ENCODE data around the gene DLX6. TPM values are rescaled to one million over a fixed set of nuclear protein-coding genes. Genes with fewer than 3 reads are reported as not detected.

DLX6 gene
- total RNA-seq, 1 experiment from 2014 or later: not detected

DNA sequence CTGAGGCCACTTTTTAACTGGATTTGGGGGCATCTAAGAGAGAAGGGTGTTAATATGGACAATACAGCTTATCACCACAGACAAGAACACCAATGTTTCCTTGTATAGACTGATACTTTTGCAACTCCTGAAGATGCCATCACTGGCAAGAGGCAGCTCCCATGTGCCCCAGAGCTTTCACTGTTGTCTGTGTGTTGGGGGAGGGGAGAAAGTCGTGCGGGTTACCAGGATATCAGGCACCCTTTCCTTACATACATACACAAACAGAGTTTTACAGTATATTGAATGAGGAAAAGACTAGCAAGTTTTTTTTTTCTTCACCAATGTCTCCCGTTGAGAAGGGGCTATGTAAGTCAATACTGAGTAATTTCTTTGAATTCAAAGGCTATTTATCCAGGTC is 4.1 kb upstream of the DLX6 start:
- no peaks in the 10 kb centered on the region for H4K20me1 ChIP-seq (ENCODE audit: insufficient read depth)
- ATAC-seq: no peak
- no peak overlapping the region for H3K4me3 ChIP-seq (replicated peaks in 1 of 2; ENCODE audit: low read depth in 1 of 2, low read length in 2 of 2)
- H2AFZ ChIP-seq (ENCODE audit: low read depth, low read length, poor library complexity, severe bottlenecking): no peak overlapping the region
- no peaks in the 10 kb centered on the region for H3K9me3 ChIP-seq (ENCODE audit: control insufficient read depth in 1 of 2, insufficient read depth in 1 of 2, low read depth in 1 of 2, low read length in 2 of 2)
- BruUV-seq (replicated peaks): no TSS peak
- intact Hi-C loops (cut with micrococcal nuclease): no loop called here
- no peaks in the 10 kb centered on the region for H3K4me1 ChIP-seq (ENCODE audit: control insufficient read depth in 1 of 2, insufficient read depth in 2 of 2, low read length in 2 of 2)
- no peak for DNase-seq (ENCODE audit: low read depth, low spot score)
- CTCF ChIA-PET: no interaction called here
- RAD21 ChIA-PET (ENCODE audit: low non-redundant PET in 1 of 2, low total read pairs in 2 of 2, uncharacterized antibody in 2 of 2, unreplicated experiment in 2 of 2): no interaction called here
- H3K27ac ChIP-seq (ENCODE audit: low read depth, low read length): no peak overlapping the region
- peaks cover 27% of the 10 kb centered on the region for H3K27me3 ChIP-seq (ENCODE audit: insufficient read depth, low read length)
- no peak overlapping the region for H3K4me2 ChIP-seq (ENCODE audit: low read length)
- H3K36me3 ChIP-seq (ENCODE audit: control insufficient read depth in 1 of 2, insufficient read depth in 2 of 2, low read length in 2 of 2): no peaks in the 10 kb centered on the region
- no peak overlapping the region for H3K9ac ChIP-seq (ENCODE audit: low read length)
- POLR2A ChIA-PET: no interaction called here
- no peaks in the 10 kb centered on the region for H3K9me2 ChIP-seq (ENCODE audit: insufficient read depth)
- no peaks in the 10 kb centered on the region for H3K79me2 ChIP-seq (ENCODE audit: insufficient read depth, low read length)
- no peak for TF ChIP-seq EGR1 (IDR thresholded peaks at IDR 0.05; ENCODE audit: low read depth)
- no peak for TF ChIP-seq SRF (IDR thresholded peaks at IDR 0.05; ENCODE audit: low read depth)
- no peak for TF ChIP-seq FOSL1 (IDR thresholded peaks at IDR 0.05; ENCODE audit: low read depth)
- TF ChIP-seq ZNF274 (IDR thresholded peaks at IDR 0.05; ENCODE audit: low read depth, low read length): no peak
- TF ChIP-seq, protein P1, sequence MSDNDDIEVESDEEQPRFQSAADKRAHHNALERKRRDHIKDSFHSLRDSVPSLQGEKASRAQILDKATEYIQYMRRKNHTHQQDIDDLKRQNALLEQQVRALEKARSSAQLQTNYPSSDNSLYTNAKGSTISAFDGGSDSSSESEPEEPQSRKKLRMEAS (IDR thresholded peaks at IDR 0.05): no peak
- no peak for TF ChIP-seq RAD21 (IDR thresholded peaks at IDR 0.05; ENCODE audit: low read depth)
- TF ChIP-seq EZH2phosphoT487 (IDR thresholded peaks at IDR 0.05; ENCODE audit: borderline replicate concordance): no peak
- TF ChIP-seq EZH2 (IDR thresholded peaks at IDR 0.05): no peak

DNA sequence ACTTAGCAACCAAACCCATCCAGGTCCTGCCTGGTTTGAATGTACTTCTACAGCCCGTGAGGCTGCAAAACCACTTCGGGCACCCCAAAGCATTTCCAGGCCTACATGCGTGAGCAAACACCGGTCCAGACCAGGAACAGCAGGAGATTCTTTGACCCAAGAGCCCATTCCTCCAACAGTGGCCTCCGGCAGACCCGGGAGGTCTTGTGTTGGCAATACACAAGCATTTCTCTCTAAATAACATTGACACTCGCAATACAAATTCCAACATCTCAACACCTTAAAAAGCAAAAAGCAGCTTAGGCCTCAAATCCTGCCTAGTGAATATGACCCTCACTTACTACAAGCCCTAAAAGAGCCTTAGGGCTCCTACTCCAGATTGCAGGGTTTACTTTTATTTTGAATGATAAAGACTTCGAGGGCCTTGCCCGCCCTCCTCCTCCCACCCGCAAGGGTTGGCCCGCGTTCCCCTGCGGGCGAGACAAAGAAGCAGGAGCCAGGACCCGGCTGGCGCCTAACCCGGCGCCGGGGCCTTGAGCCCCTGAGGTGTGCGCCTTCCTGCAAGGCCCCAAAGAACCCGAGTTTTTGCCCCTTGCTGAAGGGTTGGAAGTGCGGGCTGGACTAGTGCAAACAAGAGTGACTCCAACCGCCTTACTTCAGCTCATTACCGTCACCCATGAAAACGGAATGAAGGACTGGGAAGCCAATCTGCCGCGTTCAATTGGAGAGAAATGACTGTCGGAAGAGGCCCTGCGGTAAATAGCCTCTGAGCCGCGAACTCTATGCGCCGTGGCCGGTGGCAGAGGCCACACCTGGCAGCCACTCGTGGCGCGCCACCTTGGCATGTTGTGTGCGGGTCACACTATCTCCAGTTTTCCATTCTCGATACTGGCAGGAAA is 3.4 kb upstream of the DLX6 start:
- Histone ChIP-seq H3K27ac (ENCODE audit: low read depth, low read length) (no peak overlapping the region), H3K27me3 (ENCODE audit: insufficient read depth, low read length) (peaks cover 20% of the 10 kb centered on the region), H3K9me2 (ENCODE audit: insufficient read depth) (no peaks in the 10 kb centered on the region), H3K9me3 (ENCODE audit: control insufficient read depth in 1 of 2, insufficient read depth in 1 of 2, low read depth in 1 of 2, low read length in 2 of 2) (no peaks in the 10 kb centered on the region), H3K9ac (ENCODE audit: low read length) (no peak overlapping the region), H3K4me3 (replicated peaks in 1 of 2; ENCODE audit: low read depth in 1 of 2, low read length in 2 of 2) (no peak overlapping the region), H3K36me3 (ENCODE audit: control insufficient read depth in 1 of 2, insufficient read depth in 2 of 2, low read length in 2 of 2) (no peaks in the 10 kb centered on the region), H3K79me2 (ENCODE audit: insufficient read depth, low read length) (no peaks in the 10 kb centered on the region), H3K4me1 (ENCODE audit: control insufficient read depth in 1 of 2, insufficient read depth in 2 of 2, low read length in 2 of 2) (no peaks in the 10 kb centered on the region), H2AFZ (ENCODE audit: low read depth, low read length, poor library complexity, severe bottlenecking) (no peak overlapping the region), H4K20me1 (ENCODE audit: insufficient read depth) (no peaks in the 10 kb centered on the region), H3K4me2 (ENCODE audit: low read length) (no peak overlapping the region)
- ATAC-seq: no peak
- no TSS peak for BruUV-seq (replicated peaks)
- RAD21 ChIA-PET (ENCODE audit: low non-redundant PET in 1 of 2, low total read pairs in 2 of 2, uncharacterized antibody in 2 of 2, unreplicated experiment in 2 of 2): no interaction called here
- TF ChIP-seq, protein P2, sequence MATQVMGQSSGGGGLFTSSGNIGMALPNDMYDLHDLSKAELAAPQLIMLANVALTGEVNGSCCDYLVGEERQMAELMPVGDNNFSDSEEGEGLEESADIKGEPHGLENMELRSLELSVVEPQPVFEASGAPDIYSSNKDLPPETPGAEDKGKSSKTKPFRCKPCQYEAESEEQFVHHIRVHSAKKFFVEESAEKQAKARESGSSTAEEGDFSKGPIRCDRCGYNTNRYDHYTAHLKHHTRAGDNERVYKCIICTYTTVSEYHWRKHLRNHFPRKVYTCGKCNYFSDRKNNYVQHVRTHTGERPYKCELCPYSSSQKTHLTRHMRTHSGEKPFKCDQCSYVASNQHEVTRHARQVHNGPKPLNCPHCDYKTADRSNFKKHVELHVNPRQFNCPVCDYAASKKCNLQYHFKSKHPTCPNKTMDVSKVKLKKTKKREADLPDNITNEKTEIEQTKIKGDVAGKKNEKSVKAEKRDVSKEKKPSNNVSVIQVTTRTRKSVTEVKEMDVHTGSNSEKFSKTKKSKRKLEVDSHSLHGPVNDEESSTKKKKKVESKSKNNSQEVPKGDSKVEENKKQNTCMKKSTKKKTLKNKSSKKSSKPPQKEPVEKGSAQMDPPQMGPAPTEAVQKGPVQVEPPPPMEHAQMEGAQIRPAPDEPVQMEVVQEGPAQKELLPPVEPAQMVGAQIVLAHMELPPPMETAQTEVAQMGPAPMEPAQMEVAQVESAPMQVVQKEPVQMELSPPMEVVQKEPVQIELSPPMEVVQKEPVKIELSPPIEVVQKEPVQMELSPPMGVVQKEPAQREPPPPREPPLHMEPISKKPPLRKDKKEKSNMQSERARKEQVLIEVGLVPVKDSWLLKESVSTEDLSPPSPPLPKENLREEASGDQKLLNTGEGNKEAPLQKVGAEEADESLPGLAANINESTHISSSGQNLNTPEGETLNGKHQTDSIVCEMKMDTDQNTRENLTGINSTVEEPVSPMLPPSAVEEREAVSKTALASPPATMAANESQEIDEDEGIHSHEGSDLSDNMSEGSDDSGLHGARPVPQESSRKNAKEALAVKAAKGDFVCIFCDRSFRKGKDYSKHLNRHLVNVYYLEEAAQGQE (IDR thresholded peaks at IDR 0.05; ENCODE audit: low read depth): no peak
- no peak for TF ChIP-seq EZH2phosphoT487 (IDR thresholded peaks at IDR 0.05; ENCODE audit: borderline replicate concordance)
- TF ChIP-seq POLR2A (IDR thresholded peaks at IDR 0.05; ENCODE audit: borderline replicate concordance, extremely low read depth, insufficient read depth, insufficient read length): no peak
- no peak for TF ChIP-seq EZH2 (IDR thresholded peaks at IDR 0.05)
- TF ChIP-seq CBX3 (IDR thresholded peaks at IDR 0.05; ENCODE audit: low read depth): no peak
- no peak for TF ChIP-seq RAD21 (IDR thresholded peaks at IDR 0.05; ENCODE audit: low read depth)
- POLR2A ChIA-PET: no interaction called here
- intact Hi-C loops (cut with micrococcal nuclease): no loop called here
- no peak for DNase-seq (ENCODE audit: low read depth, low spot score)
- CTCF ChIA-PET: no interaction called here
